Head of caudate nucleus (tissue), 42 donors: Measurements from ENCODE around the gene BAG5.
"Not testable (repeated sequence)": the region's sequence is repeated elsewhere in the genome, so short reads cannot be mapped to it uniquely, and the experiment has no call there.

ENCODE experiments used
- DNase-seq, 42 donors: peaks; one replicate each; pipeline versions ENCODE4 v3.0.0 to v3.0.0-alpha.2; 2020 to 2021; ENCODE audit warnings: mixed read lengths in 7 of 42
- intact Hi-C: fragments of 100-400 bp; cut with DNase I; formaldehyde crosslinking; loops from one replicate; pipeline ENCODE4 v1.15.0; 2022

Gene BAG5

GRCh38 chr14:103562429-103563225, at the start of gene BAG5, which contains the start of gene COA8:
Gene BAG5, minus strand, starts transcription at chr14:103562657. Its CDS starts 1,493 bp downstream, at chr14:103561164.
Gene COA8, plus strand, starts transcription at chr14:103562960. Its CDS starts 42 bp downstream, at chr14:103563002.
- peak; percentile 68 to 95 (median 89) for DNase-seq
- intact Hi-C loops, result loop anchor here (10.0 kb wide), 1 partner anchor 362 kb away; the partner anchor contains the start of gene TDRD9

- intact Hi-C loops, result no loop called here
- no peak for DNase-seq
Observed at GRCh38 chr14:103611215-103611614, 48.8 kb upstream of the BAG5 start.

- DNase-seq, intact Hi-C loops: not testable (repeated sequence)
Observed at GRCh38 chr14:103609081-103609480, 46.6 kb upstream of the BAG5 start.

GRCh38 chr14:103607822-103608221, 45.4 kb upstream of the BAG5 start:
- intact Hi-C loops, result no loop called here
- DNase-seq, result no peak

GRCh38 chr14:103606963-103607668, 44.7 kb upstream of the BAG5 start:
- intact Hi-C loops, result no loop called here
- DNase-seq, result peak; percentile 53 to 91 (median 78)

GRCh38 chr14:103604620-103605019, 42.2 kb upstream of the BAG5 start:
- intact Hi-C loops, result no loop called here
- DNase-seq, result no peak

- intact Hi-C loops, result no loop called here
- DNase-seq, result no peak
Observed at GRCh38 chr14:103600503-103600902, 38.0 kb upstream of the BAG5 start.

- peak; percentile 31 to 96 (median 76) for DNase-seq
- intact Hi-C loops, result no loop called here
Observed at GRCh38 chr14:103597623-103598377, 35.3 kb upstream of the BAG5 start.

GRCh38 chr14:103594265-103594664, 31.8 kb upstream of the BAG5 start:
- DNase-seq, result peak; percentile 62 to 94 (median 84)
- intact Hi-C loops, result no loop called here

- peak in 1 of 42 donors; percentile 16 for DNase-seq
Observed at GRCh38 chr14:103593577-103593976, 31.1 kb upstream of the BAG5 start.

GRCh38 chr14:103584326-103584915, 22.0 kb upstream of the BAG5 start:
- intact Hi-C loops, result no loop called here
- DNase-seq, result no peak

More at GRCh38 chr14:103593577-103593976, 31.1 kb upstream of the BAG5 start:
- intact Hi-C loops, result no loop called here

GRCh38 chr14:103581954-103582703, 19.7 kb upstream of the BAG5 start:
- no peak for DNase-seq
- intact Hi-C loops, result no loop called here

- DNase-seq, result no peak
- intact Hi-C loops, result no loop called here
Observed at GRCh38 chr14:103581206-103581605, 18.7 kb upstream of the BAG5 start.

GRCh38 chr14:103578401-103579075, 16.1 kb upstream of the BAG5 start:
- intact Hi-C loops, result loop anchor here (10.0 kb wide), 2 partner anchors 46 to 136 kb away; partner anchors contain the start of genes KLC1, XRCC3 and ZFYVE21
- peak in 3 of 42 donors; percentile 17 to 61 (median 32) for DNase-seq

GRCh38 chr14:103576371-103577024, 14.0 kb upstream of the BAG5 start:
- DNase-seq, result peak; percentile 52 to 95 (median 83)
- intact Hi-C loops, result loop anchor here (10.0 kb wide), 2 partner anchors 48 to 138 kb away; partner anchors contain the start of genes KLC1, XRCC3 and ZFYVE21

- intact Hi-C loops, result loop anchor here (10.0 kb wide), 2 partner anchors 50 to 140 kb away; partner anchors contain the start of genes KLC1, XRCC3 and ZFYVE21
Observed at GRCh38 chr14:103574707-103575285, 12.3 kb upstream of the BAG5 start.

More at GRCh38 chr14:103574707-103575285, 12.3 kb upstream of the BAG5 start:
- DNase-seq, result no peak
